Spinal cord (tissue), 10 donors: ENCODE measurements around the gene UVRAG. TPM values are rescaled to one million over a fixed set of nuclear protein-coding genes. Genes with fewer than 3 reads are reported as not detected.
"Not testable (repeated sequence)": the region's sequence is repeated elsewhere in the genome, so short reads cannot be mapped to it uniquely, and the experiment has no call there.

Source experiments
- DNase-seq, 6 donors: peaks; one replicate each; pipeline versions ENCODE4 v3.0.0 to v3.0.0-alpha.2; 2013 to 2015; ENCODE audit warnings: low spot score in 6 of 6, low read depth in 4 of 6
- H3K27ac ChIP-seq: one replicate; pipeline ENCODE4 v1.5.1; 2013; ENCODE audit warnings: low read depth, low read length, control low read depth
- H3K27me3 ChIP-seq: one replicate; pipeline ENCODE4 v1.6.1; 2013; ENCODE audit warnings: low read length; ENCODE audit not compliant: control insufficient read depth, insufficient read depth
- H3K36me3 ChIP-seq: one replicate; pipeline ENCODE4 v1.6.1; 2013; ENCODE audit warnings: low read length; ENCODE audit not compliant: control insufficient read depth, insufficient read depth
- H3K4me1 ChIP-seq: one replicate; pipeline ENCODE4 v1.6.1; 2013; ENCODE audit warnings: low read length; ENCODE audit not compliant: control insufficient read depth, insufficient read depth
- H3K4me3 ChIP-seq: one replicate; pipeline ENCODE4 v1.5.1; 2013; ENCODE audit warnings: low read depth, low read length, control low read depth
- H3K9me3 ChIP-seq: one replicate; pipeline ENCODE4 v1.6.1; 2013; ENCODE audit warnings: low read length; ENCODE audit not compliant: control insufficient read depth, insufficient read depth
- WGBS: methylation state at CpG from one replicate; pipeline ENCODE4 v1.1.5; 2013; ENCODE audit warnings: missing lambda C conversion rate; ENCODE audit not compliant: insufficient coverage; 5-methylcytosine and 5-hydroxymethylcytosine counted together
- polyA plus RNA-seq, 2 donors: library from polyadenylated mRNA; unstranded; fragments of 120-200 nt; gene quantifications; one replicate each; pipeline ENCODE4 v1.2.1, GENCODE V29; 2013; ENCODE audit not compliant: insufficient read length in 2 of 2
- total RNA-seq, 2 donors: library from RNA; depleted of rRNA in 1 of 2; stranded (reverse); fragments of 120-200 nt in 1 of 2; fragments of >200 nt in 1 of 2; gene quantifications; one replicate each; pipeline versions ENCODE4 v1.2.3 to v1.2.4, GENCODE V29; 2013 to 2014
- donor health status: healthy.

Gene UVRAG
- total and polyA plus RNA-seq, 4 donors, result 17.8 to 40.8 (median 22.3) TPM

DNA sequence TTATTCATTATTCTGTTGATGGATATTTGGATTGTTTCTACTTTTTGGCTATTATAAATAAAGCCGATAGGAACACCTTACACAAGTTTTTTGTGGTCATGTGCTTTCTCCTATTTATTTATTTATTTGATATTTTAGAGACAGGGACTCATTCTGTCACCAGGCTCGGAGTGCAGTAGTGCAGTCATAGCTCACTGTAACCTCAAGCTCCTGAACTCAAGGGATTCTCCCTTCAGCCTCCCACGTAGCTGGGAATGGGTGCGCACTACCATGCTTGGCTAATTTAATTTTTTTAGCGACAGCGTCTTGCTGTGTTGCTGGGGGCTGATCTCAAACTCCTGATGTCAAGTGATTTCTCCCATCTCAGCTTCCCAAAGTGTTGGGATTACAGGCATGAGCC lies 135.1 kb downstream of the UVRAG start:
- 92% methylated on average over 5 of the region's 6 CpGs for WGBS
- no peak for DNase-seq
- H3K27me3 ChIP-seq, result no peaks in the 10 kb centered on the region
- no peak overlapping the region for H3K4me3 ChIP-seq
- no peaks in the 10 kb centered on the region for H3K36me3 ChIP-seq
- peaks cover 5% of the 10 kb centered on the region for H3K4me1 ChIP-seq
- H3K27ac ChIP-seq, result no peak overlapping the region
- no peaks in the 10 kb centered on the region for H3K9me3 ChIP-seq

GRCh38 chr11:75954039-75954438 lies 139.0 kb downstream of the UVRAG start:
- Histone ChIP-seq H3K4me3 (no peak overlapping the region), H3K4me1 (no peaks in the 10 kb centered on the region), H3K36me3 (no peaks in the 10 kb centered on the region), H3K9me3 (no peaks in the 10 kb centered on the region), H3K27me3 (no peaks in the 10 kb centered on the region), H3K27ac (no peak overlapping the region)
- WGBS, result no CpG with 5 or more reads among the region's 2 CpGs
- no peak for DNase-seq

DNA sequence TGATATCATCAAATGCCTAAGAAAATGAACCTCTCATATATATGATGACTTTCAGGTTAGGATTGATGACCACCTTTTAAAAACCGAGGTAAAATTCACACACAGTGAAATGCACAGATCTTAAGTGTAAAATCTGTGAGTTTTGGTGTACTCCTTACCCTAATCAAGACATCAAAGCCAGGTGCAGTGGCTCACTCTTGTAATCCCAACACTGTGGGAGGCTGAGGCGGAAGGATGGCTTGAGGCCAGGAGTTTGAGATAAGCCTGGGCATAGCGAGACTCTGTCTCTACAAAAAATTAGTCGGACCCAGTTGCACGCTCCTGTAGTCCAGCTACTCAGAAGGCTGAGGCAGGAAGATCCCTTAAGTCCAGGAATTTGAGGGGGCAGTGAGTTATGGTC lies 140.4 kb downstream of the UVRAG start:
- DNase-seq, result no peak
- H3K27me3 ChIP-seq, result no peaks in the 10 kb centered on the region
- H3K4me3 ChIP-seq, result no peak overlapping the region
- no peak overlapping the region for H3K27ac ChIP-seq
- H3K36me3 ChIP-seq, result no peaks in the 10 kb centered on the region
- no peaks in the 10 kb centered on the region for H3K9me3 ChIP-seq
- no peaks in the 10 kb centered on the region for H3K4me1 ChIP-seq
- 80% methylated on average over 2 of the region's 5 CpGs for WGBS

DNA sequence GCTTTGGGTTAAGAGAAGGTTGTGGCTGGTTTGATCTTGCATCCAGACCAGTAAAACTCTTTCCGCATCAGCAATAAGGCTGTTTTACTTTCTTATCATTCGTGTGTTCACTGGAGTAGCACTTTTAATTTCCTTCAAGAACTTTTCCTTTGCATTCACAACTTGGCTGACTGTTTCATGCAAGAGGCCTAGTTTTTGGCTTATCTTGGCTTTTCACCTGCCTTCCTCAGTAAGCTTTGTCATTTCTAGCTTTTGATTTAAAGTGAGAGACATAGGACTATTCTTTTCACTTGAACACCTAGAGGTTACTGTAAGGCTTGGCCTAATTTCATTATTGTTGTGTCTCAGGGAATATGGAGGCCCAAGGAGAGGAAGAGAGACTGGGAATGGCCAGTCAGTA lies 144.5 kb downstream of the UVRAG start:
- no peaks in the 10 kb centered on the region for H3K27me3 ChIP-seq
- no peak overlapping the region for H3K27ac ChIP-seq
- WGBS, result 100% methylated on average over 1 of the region's 2 CpGs
- DNase-seq, result no peak
- H3K4me1 ChIP-seq, result no peaks in the 10 kb centered on the region
- no peaks in the 10 kb centered on the region for H3K36me3 ChIP-seq
- H3K4me3 ChIP-seq, result no peak overlapping the region
- H3K9me3 ChIP-seq, result no peaks in the 10 kb centered on the region

DNA sequence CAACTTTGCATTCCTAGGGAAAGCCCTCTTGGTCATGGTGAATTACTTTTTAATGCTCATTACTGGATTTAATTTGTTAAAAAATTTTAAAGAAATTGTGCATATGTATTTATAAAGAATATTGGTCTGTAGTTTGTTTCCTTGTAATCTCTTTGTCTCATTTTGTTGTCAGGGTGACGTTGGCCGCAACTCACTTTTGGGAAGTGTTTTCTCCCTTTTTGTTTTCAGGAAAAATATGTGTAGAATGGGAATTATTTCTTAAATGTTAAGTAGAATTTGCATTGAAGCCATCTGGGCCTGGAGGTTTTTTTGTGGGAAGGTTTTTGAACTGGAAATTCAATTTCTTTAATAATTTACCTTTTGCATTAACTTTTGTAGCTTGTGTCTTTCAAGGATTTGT lies 149.1 kb downstream of the UVRAG start:
- no peaks in the 10 kb centered on the region for H3K4me1 ChIP-seq
- no peak overlapping the region for H3K27ac ChIP-seq
- H3K9me3 ChIP-seq, result no peaks in the 10 kb centered on the region
- no peak overlapping the region for H3K4me3 ChIP-seq
- DNase-seq, result no peak
- H3K36me3 ChIP-seq, result no peaks in the 10 kb centered on the region
- no peaks in the 10 kb centered on the region for H3K27me3 ChIP-seq
- WGBS, result 100% methylated on average over 2 of the region's 2 CpGs

DNA sequence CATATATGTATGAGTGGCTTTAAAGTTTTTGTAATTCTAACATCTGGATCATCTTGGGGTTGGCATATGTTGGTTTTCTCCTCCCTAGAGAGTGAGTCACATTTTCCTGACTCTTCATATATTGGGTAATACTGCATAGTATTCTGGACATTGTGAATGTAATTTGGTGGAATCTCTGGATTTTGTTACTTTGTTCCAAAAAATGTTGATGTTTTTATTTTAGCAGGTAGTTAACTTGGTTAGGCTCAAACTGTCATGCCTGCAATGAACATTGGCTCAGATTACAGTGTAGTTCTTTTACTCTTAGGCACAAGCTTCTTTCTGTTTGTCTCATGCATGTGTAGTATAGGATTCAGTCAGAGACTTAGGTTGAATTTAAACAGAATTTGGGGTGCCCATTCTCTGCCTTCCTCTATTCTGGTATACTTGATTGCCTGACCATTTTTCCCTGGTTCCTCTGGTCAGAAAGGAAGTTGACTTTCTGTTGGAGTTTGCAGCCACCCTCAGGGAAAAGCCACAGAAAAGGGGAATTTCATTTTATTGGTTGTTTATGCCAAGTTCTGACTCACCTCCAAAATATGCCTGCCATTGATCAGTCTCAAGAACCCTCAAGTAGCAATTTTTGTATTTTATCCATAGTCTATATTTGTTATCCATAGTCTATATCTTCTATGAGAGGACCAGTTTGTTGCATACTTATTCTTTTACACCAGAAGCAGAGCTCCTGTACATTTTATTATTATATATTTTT lies 151.7 kb downstream of the UVRAG start:
- Histone ChIP-seq H3K27me3 (no peaks in the 10 kb centered on the region), H3K9me3 (no peaks in the 10 kb centered on the region), H3K36me3 (no peaks in the 10 kb centered on the region), H3K27ac (no peak overlapping the region), H3K4me3 (no peak overlapping the region), H3K4me1 (no peaks in the 10 kb centered on the region)
- DNase-seq, result no peak

DNA sequence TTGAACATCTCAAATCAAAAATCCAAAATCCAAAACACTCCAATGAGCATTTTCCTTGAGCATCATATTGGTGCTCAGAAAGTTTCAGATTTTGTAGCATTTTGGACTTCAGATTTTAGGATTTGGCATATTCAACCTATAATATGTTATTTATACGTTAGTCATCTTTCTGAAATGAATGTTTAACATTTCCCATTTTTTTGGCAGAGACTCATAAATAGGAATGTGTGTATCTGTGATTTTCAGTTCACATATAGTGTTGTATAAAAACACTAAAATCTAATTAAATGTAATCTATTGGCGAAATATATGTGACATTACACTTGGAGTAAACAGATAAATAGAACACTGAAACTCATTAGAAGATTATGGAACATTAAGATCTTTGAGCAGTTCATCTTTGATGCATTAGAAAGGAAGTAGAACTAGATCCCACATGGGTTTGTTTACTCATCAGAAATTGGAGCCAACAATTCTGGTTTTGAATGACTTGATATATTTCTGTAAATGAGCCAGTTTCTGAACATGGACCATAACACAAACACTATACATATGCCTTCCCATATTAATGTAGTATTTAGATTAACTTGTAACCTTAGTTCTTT lies 153.1 kb downstream of the UVRAG start:
- WGBS, result no CpG with 5 or more reads among the region's 2 CpGs
- no peaks in the 10 kb centered on the region for H3K36me3 ChIP-seq
- H3K4me3 ChIP-seq, result no peak overlapping the region
- no peak overlapping the region for H3K27ac ChIP-seq
- peak in 1 of 6 donors; percentile 30 for DNase-seq
- H3K4me1 ChIP-seq, result no peaks in the 10 kb centered on the region
- H3K9me3 ChIP-seq, result no peaks in the 10 kb centered on the region
- H3K27me3 ChIP-seq, result no peaks in the 10 kb centered on the region

GRCh38 chr11:75969626-75970308 lies 154.8 kb downstream of the UVRAG start:
- Histone ChIP-seq H3K4me1 (no peaks in the 10 kb centered on the region), H3K27ac (no peak overlapping the region), H3K9me3 (peaks cover under 1% of the 10 kb centered on the region), H3K27me3 (no peaks in the 10 kb centered on the region), H3K36me3 (no peaks in the 10 kb centered on the region), H3K4me3 (no peak overlapping the region)
- peak in 1 of 6 donors; percentile 32 for DNase-seq
- 80% methylated on average over 1 of the region's 5 CpGs for WGBS

DNA sequence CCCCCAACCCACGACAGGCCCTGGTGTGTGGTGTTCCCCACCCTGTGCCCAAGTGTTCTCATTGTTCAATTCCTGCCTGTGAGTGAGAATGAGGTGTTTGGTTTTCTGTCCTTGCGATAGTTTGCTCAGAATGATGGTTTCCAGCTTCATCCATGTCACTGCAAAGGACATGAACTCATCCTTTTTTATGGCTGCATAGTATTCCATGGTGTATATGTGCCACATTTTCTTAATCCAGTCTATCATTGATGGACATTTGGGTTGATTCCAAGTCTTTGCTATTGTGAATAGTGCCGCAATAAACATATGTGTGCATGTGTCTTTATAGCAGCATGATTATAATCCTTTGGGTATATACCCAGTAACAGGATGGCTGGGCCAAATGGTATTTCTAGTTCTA lies 158.7 kb downstream of the UVRAG start:
- DNase-seq, result not testable (repeated sequence)
- WGBS, result 100% methylated on average over 1 of the region's 3 CpGs

GRCh38 chr11:75979075-75979474 lies 164.1 kb downstream of the UVRAG start:
- 88% methylated on average over 6 of the region's 6 CpGs for whole genome bisulfite sequencing
- not testable (repeated sequence) for H3K27ac ChIP-seq, H3K9me3 ChIP-seq, H3K4me3 ChIP-seq, DNase-seq, H3K36me3 ChIP-seq, H3K27me3 ChIP-seq, H3K4me1 ChIP-seq

More for the DNA sequence above, 158.7 kb downstream of the UVRAG start:
- not testable (repeated sequence) for H3K27ac ChIP-seq, H3K4me1 ChIP-seq, H3K36me3 ChIP-seq, H3K9me3 ChIP-seq, H3K27me3 ChIP-seq, H3K4me3 ChIP-seq
